ENCODE measurements around the gene MNT.

The MNT gene

GRCh38 chr17:2374549-2375285, 26.1 kb downstream of the MNT start:
- no peaks in the 10 kb centered on the region for H3K4me1 Mint-ChIP-seq
- CTCF ChIA-PET = interaction anchor here (1.0 to 2.3 kb wide), 3 partner anchors 8 to 154 kb away, joined by 3 to 9 read pairs (median 4); no protein-coding TSS in a partner anchor
- no peaks in the 10 kb centered on the region for H3K27me3 Mint-ChIP-seq
- no peak for DNase-seq
- no peak overlapping the region for H3K27ac Mint-ChIP-seq
- H3K36me3 Mint-ChIP-seq = peaks cover 8% of the 10 kb centered on the region
- no peak overlapping the region for H3K4me3 Mint-ChIP-seq
- H3K9me3 Mint-ChIP-seq = no peaks in the 10 kb centered on the region

- no peak for DNase-seq
- H3K9me3 Mint-ChIP-seq = no peaks in the 10 kb centered on the region
- CTCF ChIA-PET = interaction anchor here (1.3 to 2.3 kb wide), 2 partner anchors 9 to 43 kb away, joined by 3 to 9 read pairs; no protein-coding TSS in a partner anchor
- no peak overlapping the region for H3K4me3 Mint-ChIP-seq
- H3K27me3 Mint-ChIP-seq = no peaks in the 10 kb centered on the region
- no peak overlapping the region for H3K27ac Mint-ChIP-seq
- H3K4me1 Mint-ChIP-seq = no peaks in the 10 kb centered on the region
- H3K36me3 Mint-ChIP-seq = peaks cover 8% of the 10 kb centered on the region
These were observed 27.7 kb downstream of the MNT start for GRCh38 chr17:2373179-2373578.

GRCh38 chr17:2372681-2373080, 28.2 kb downstream of the MNT start:
- no peak for DNase-seq
- Mint-ChIP-seq H3K9me3 (no peaks in the 10 kb centered on the region), H3K36me3 (peaks cover 7% of the 10 kb centered on the region), H3K27me3 (no peaks in the 10 kb centered on the region), H3K4me3 (no peak overlapping the region), H3K27ac (no peak overlapping the region), H3K4me1 (no peaks in the 10 kb centered on the region)
- CTCF ChIA-PET = interaction anchor here (0.9 to 2.3 kb wide), 3 partner anchors 10 to 44 kb away, joined by 3 to 9 read pairs (median 3); no protein-coding TSS in a partner anchor

- H3K36me3 Mint-ChIP-seq = peaks cover 4% of the 10 kb centered on the region
- no peaks in the 10 kb centered on the region for H3K27me3 Mint-ChIP-seq
- no peaks in the 10 kb centered on the region for H3K4me1 Mint-ChIP-seq
- no peaks in the 10 kb centered on the region for H3K9me3 Mint-ChIP-seq
- H3K4me3 Mint-ChIP-seq = no peak overlapping the region
- H3K27ac Mint-ChIP-seq = no peak overlapping the region
- CTCF ChIA-PET = interaction anchor here (0.9 to 3.3 kb wide), 2 partner anchors 10 to 23 kb away, joined by 3 to 18 read pairs; no protein-coding TSS in a partner anchor
- DNase-seq = no peak
These were observed 28.7 kb downstream of the MNT start for GRCh38 chr17:2372180-2372579.

GRCh38 chr17:2371183-2372130, 29.4 kb downstream of the MNT start:
- H3K27ac Mint-ChIP-seq = no peak overlapping the region
- CTCF ChIA-PET = interaction anchor here (3.3 kb wide), 1 partner anchor 11 kb away, joined by 18 read pairs; no protein-coding TSS in a partner anchor
- peaks cover 4% of the 10 kb centered on the region for H3K36me3 Mint-ChIP-seq
- no peaks in the 10 kb centered on the region for H3K9me3 Mint-ChIP-seq
- no peaks in the 10 kb centered on the region for H3K4me1 Mint-ChIP-seq
- no peaks in the 10 kb centered on the region for H3K27me3 Mint-ChIP-seq
- H3K4me3 Mint-ChIP-seq = no peak overlapping the region
- DNase-seq = no peak

GRCh38 chr17:2370211-2370589, 30.7 kb downstream of the MNT start:
- CTCF ChIA-PET = interaction anchor here (1.7 to 3.3 kb wide), 3 partner anchors 12 to 46 kb away, joined by 4 to 18 read pairs (median 8); no protein-coding TSS in a partner anchor
- H3K9me3 Mint-ChIP-seq = no peaks in the 10 kb centered on the region
- H3K4me3 Mint-ChIP-seq = no peak overlapping the region
- H3K4me1 Mint-ChIP-seq = no peaks in the 10 kb centered on the region
- no peak for DNase-seq
- peaks cover 2% of the 10 kb centered on the region for H3K36me3 Mint-ChIP-seq
- H3K27ac Mint-ChIP-seq = peak overlapping the region; percentile 73
- no peaks in the 10 kb centered on the region for H3K27me3 Mint-ChIP-seq

- no peak for DNase-seq
- CTCF ChIA-PET = interaction anchor here (1.7 to 3.3 kb wide), 3 partner anchors 13 to 47 kb away, joined by 4 to 18 read pairs (median 8); no protein-coding TSS in a partner anchor
- Mint-ChIP-seq H3K9me3 (no peaks in the 10 kb centered on the region), H3K36me3 (no peaks in the 10 kb centered on the region), H3K4me1 (no peaks in the 10 kb centered on the region), H3K4me3 (no peak overlapping the region), H3K27ac (peak overlapping the region; percentile 73), H3K27me3 (no peaks in the 10 kb centered on the region)
These were observed 31.2 kb downstream of the MNT start for GRCh38 chr17:2369551-2370210.

- Mint-ChIP-seq H3K4me3 (no peak overlapping the region), H3K27me3 (no peaks in the 10 kb centered on the region), H3K9me3 (no peaks in the 10 kb centered on the region), H3K36me3 (no peaks in the 10 kb centered on the region), H3K4me1 (no peaks in the 10 kb centered on the region), H3K27ac (no peak overlapping the region)
- CTCF ChIA-PET = interaction anchor here (1.7 to 3.3 kb wide), 3 partner anchors 14 to 47 kb away, joined by 4 to 18 read pairs (median 8); no protein-coding TSS in a partner anchor
- DNase-seq = no peak
These were observed 31.8 kb downstream of the MNT start for GRCh38 chr17:2369039-2369438.

GRCh38 chr17:2368359-2368758, 32.5 kb downstream of the MNT start:
- H3K4me1 Mint-ChIP-seq = no peaks in the 10 kb centered on the region
- H3K9me3 Mint-ChIP-seq = no peaks in the 10 kb centered on the region
- H3K27me3 Mint-ChIP-seq = no peaks in the 10 kb centered on the region
- H3K4me3 Mint-ChIP-seq = no peak overlapping the region
- CTCF ChIA-PET = interaction anchor here (1.7 to 3.7 kb wide), 3 partner anchors 14 to 48 kb away, joined by 4 to 15 read pairs (median 8); no protein-coding TSS in a partner anchor
- no peak overlapping the region for H3K27ac Mint-ChIP-seq
- no peaks in the 10 kb centered on the region for H3K36me3 Mint-ChIP-seq
- no peak for DNase-seq

GRCh38 chr17:2366747-2367494, 33.9 kb downstream of the MNT start:
- H3K4me3 Mint-ChIP-seq = no peak overlapping the region
- no peak for DNase-seq
- CTCF ChIA-PET = interaction anchor here (3.7 kb wide), 1 partner anchor 15 kb away, joined by 15 read pairs; no protein-coding TSS in a partner anchor
- H3K4me1 Mint-ChIP-seq = no peaks in the 10 kb centered on the region
- no peaks in the 10 kb centered on the region for H3K9me3 Mint-ChIP-seq
- peaks cover 4% of the 10 kb centered on the region for H3K36me3 Mint-ChIP-seq
- peak overlapping the region; percentile 67 for H3K27ac Mint-ChIP-seq
- no peaks in the 10 kb centered on the region for H3K27me3 Mint-ChIP-seq

- Mint-ChIP-seq H3K4me3 (no peak overlapping the region), H3K27ac (no peak overlapping the region), H3K4me1 (no peaks in the 10 kb centered on the region), H3K27me3 (no peaks in the 10 kb centered on the region), H3K9me3 (no peaks in the 10 kb centered on the region), H3K36me3 (peaks cover 4% of the 10 kb centered on the region)
- no peak for DNase-seq
- CTCF ChIA-PET = interaction anchor here (3.7 kb wide), 1 partner anchor 17 kb away, joined by 15 read pairs; no protein-coding TSS in a partner anchor
These were observed 35.7 kb downstream of the MNT start for GRCh38 chr17:2365132-2365531.

GRCh38 chr17:2364763-2365116, 36.1 kb downstream of the MNT start:
- peaks cover 4% of the 10 kb centered on the region for H3K36me3 Mint-ChIP-seq
- H3K27me3 Mint-ChIP-seq = no peaks in the 10 kb centered on the region
- H3K27ac Mint-ChIP-seq = no peak overlapping the region
- H3K4me3 Mint-ChIP-seq = no peak overlapping the region
- no peaks in the 10 kb centered on the region for H3K4me1 Mint-ChIP-seq
- DNase-seq = no peak
- CTCF ChIA-PET = interaction anchor here (3.7 kb wide), 1 partner anchor 17 kb away, joined by 15 read pairs; no protein-coding TSS in a partner anchor
- no peaks in the 10 kb centered on the region for H3K9me3 Mint-ChIP-seq

All from activated naive CD4-positive, alpha-beta T cell treated with anti-CD3 and anti-CD28 coated beads, Interleukin-2, amount 10 ng/mL, durations not matched to agents 7 days and 5 days (primary cell).